Kidney (tissue), 14 donors: ENCODE results near the gene CLCA1. TPM values are rescaled to one million over a fixed set of nuclear protein-coding genes. Genes with fewer than 3 reads are reported as not detected.

Experiments used
- DNase-seq, 5 donors: peaks; one replicate each; pipeline ENCODE4 v3.0.0-alpha.2; 2013 to 2020
- FAIRE-seq: peaks from 2 replicates; lab custom pipeline; 2012; peaks lifted over from hg19 to GRCh38; lab: Jason Lieb, UNC
- H3K27ac ChIP-seq, 2 donors: one replicate each; pipeline ENCODE4 v1.7.0; 2013; ENCODE audit warnings: low read depth in 2 of 2, low read length in 2 of 2, inconsistent platforms in 1 of 2
- H3K27me3 ChIP-seq: one replicate; pipeline ENCODE4 v1.7.1; 2013; ENCODE audit warnings: low read length, inconsistent platforms; ENCODE audit not compliant: control insufficient read depth, insufficient read depth
- H3K36me3 ChIP-seq, 3 donors: one replicate each; pipeline versions ENCODE4 v1.7.0 to v1.7.1; 2013; ENCODE audit warnings: low read length in 3 of 3, control low read depth in 1 of 3, inconsistent platforms in 1 of 3; ENCODE audit not compliant: insufficient read depth in 3 of 3, control insufficient read depth in 2 of 3
- H3K4me1 ChIP-seq, 3 donors: one replicate each; pipeline versions ENCODE4 v1.7.0 to v1.7.1; 2013; ENCODE audit warnings: low read length in 3 of 3, inconsistent platforms in 1 of 3, low read depth in 1 of 3; ENCODE audit not compliant: control insufficient read depth in 2 of 3, insufficient read depth in 2 of 3
- H3K4me3 ChIP-seq, 3 donors: one replicate each; pipeline versions ENCODE4 v1.7.0 to v1.8.1; 2013; ENCODE audit warnings: low read length in 3 of 3, control low read depth in 1 of 3, inconsistent platforms in 1 of 3
- H3K9ac ChIP-seq, 3 donors: one replicate each; pipeline versions ENCODE4 v1.7.0 to v1.7.1; 2013; ENCODE audit warnings: low read length in 3 of 3, control low read depth in 1 of 3, inconsistent platforms in 1 of 3
- H3K9me3 ChIP-seq, 3 donors: one replicate each; pipeline versions ENCODE4 v1.7.0 to v1.7.1; 2013; ENCODE audit warnings: low read length in 3 of 3, control low read depth in 1 of 3, inconsistent platforms in 1 of 3; ENCODE audit not compliant: control insufficient read depth in 2 of 3, insufficient read depth in 1 of 3
- intact Hi-C: fragments of 100-400 bp; cut with DNase I; formaldehyde crosslinking; loops from one replicate; pipeline ENCODE4 v1.11.1; 2022
- polyA plus RNA-seq: library from polyadenylated mRNA; stranded (reverse); fragments of 350-450 nt; fragmentation: Illumina TruSeq; extraction: RNeasy Lipid Tissue Mini Kit (QIAGEN cat#74804); gene quantifications from one replicate; pipeline ENCODE4 v1.2.3, GENCODE V29; 2014; ENCODE audit warnings: low read depth, low replicate concordance; ENCODE audit not compliant: insufficient read depth
- total RNA-seq: library from RNA; stranded (reverse); fragmentation: NEBNext Ultra II Directional; extraction: Animal tissue kit (Norgen Biotek cat#: 25700); gene quantifications from one replicate; pipeline ENCODE4 v1.2.1, GENCODE V29; 2021
- TF ChIP-seq, protein P1 (sequence below): IDR thresholded peaks from 3 replicates; pipeline ENCODE4 v1.5.1; 2012; ENCODE audit warnings: mild to moderate bottlenecking, moderate library complexity, borderline replicate concordance; ENCODE audit not compliant: insufficient read depth; ENCODE audit errors: extremely low read depth
- donor health status: control.
- donor health status: control.
- donor health status: control.
- donor health status: control.
- donor health status: control.
- donor health status: DM: yes; HTN: yes; CAD: no.
- donor health status: Normal renal cell carcinoma (clear cell type).

Gene CLCA1
- total and polyA plus RNA-seq, 2 donors from 2014 or later, result not detected

DNA sequence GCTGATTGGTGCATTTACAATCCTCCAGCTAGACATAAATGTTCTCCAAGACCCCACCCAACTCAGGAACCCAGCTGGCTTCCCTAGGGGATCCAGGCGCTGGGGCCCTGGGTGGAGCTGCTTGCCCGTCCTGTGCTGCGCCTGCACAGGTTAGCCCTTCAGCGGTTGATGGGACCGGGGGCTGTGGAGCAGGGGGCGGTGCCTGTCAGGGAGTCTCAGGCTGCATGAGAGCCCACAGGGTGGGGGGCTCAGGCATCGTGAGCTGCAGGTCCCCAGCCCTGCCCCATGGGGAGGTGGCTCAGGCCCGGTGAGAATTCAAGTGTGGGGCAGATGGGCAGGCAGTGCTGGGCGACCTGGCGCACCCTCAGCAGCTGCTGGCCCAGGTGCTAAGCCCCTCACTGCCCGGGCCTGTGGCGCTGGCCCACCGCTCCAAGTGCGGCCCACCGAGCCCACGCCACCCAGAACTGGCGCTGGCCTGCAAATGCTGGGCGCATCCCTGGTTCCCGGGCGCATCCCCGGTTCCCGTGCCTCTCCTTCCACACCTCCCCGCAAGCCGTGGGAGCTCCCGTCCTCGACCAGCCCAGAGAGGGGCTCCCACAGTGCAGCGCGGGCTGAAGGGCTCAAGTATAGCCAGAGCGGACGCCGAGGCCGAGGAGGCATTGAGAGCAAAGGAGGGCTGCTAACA is 55.1 kb downstream of the CLCA1 start:
- DNase-seq, result no peak
- TF ChIP-seq, protein P1, sequence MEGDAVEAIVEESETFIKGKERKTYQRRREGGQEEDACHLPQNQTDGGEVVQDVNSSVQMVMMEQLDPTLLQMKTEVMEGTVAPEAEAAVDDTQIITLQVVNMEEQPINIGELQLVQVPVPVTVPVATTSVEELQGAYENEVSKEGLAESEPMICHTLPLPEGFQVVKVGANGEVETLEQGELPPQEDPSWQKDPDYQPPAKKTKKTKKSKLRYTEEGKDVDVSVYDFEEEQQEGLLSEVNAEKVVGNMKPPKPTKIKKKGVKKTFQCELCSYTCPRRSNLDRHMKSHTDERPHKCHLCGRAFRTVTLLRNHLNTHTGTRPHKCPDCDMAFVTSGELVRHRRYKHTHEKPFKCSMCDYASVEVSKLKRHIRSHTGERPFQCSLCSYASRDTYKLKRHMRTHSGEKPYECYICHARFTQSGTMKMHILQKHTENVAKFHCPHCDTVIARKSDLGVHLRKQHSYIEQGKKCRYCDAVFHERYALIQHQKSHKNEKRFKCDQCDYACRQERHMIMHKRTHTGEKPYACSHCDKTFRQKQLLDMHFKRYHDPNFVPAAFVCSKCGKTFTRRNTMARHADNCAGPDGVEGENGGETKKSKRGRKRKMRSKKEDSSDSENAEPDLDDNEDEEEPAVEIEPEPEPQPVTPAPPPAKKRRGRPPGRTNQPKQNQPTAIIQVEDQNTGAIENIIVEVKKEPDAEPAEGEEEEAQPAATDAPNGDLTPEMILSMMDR, result no peak

DNA sequence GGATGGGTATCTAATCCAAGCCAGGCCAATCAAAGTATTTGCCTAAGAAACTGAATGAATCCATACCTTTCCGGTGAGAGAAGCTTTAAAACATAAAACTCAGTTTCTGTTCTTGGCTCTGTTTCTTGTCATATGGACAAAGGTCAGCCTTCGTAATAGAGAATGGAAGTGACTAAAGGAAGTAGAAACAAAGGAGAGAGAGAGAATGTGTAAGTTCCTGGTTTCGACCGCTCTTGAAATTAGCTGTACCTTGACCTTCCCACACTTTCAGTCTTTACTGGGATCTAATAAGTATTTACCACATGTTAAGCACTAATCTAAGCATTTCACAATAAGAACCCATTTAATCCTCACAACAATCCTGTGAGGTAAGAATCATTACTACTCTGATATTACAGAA is 58.6 kb downstream of the CLCA1 start:
- H3K36me3 ChIP-seq, result no peaks in the 10 kb centered on the region
- DNase-seq (no peak), FAIRE-seq (no peak)
- no peak overlapping the region for H3K27ac ChIP-seq
- H3K27me3 ChIP-seq, result no peaks in the 10 kb centered on the region
- no peak overlapping the region for H3K4me3 ChIP-seq
- no peaks in the 10 kb centered on the region for H3K4me1 ChIP-seq
- H3K9me3 ChIP-seq, result no peaks in the 10 kb centered on the region
- intact Hi-C loops, result no loop called here
- TF ChIP-seq, protein P1, result no peak
- H3K9ac ChIP-seq, result no peak overlapping the region

More for the DNA sequence above, 55.1 kb downstream of the CLCA1 start:
- Histone ChIP-seq H3K4me1 (no peaks in the 10 kb centered on the region), H3K4me3 (no peak overlapping the region), H3K27ac (no peak overlapping the region), H3K9me3 (no peaks in the 10 kb centered on the region), H3K27me3 (no peaks in the 10 kb centered on the region), H3K9ac (no peak overlapping the region), H3K36me3 (no peaks in the 10 kb centered on the region)
- FAIRE-seq, result no peak
- intact Hi-C loops, result no loop called here

DNA sequence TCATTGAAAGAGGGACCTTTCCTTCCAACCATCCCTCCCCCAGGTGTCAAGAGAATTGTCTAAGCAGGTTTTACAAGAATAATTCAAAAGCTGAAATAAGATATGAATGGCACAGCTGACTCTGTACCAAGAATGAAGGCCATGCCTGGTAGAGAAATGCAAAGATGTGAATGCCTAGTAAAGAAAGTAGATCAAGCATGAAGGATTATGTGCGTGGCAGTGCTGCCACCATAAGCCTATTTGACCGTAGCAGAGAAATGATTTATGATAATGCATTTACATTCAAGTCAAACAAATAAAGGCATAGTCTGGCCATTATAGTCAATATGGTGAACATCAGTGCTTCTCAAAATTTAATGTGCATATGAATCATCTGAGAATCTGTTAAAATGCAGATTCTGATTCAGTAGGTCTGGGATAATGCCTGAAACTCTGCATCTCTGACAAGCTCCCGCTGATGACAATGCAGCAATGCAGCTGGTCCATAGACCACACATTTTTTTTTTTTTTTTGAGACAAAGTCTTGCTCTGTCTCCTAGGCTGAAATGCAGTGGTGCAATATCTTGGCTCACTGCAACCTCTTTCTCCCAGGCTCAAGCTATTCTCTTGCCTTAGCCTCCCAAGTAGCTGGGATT is 61.6 kb downstream of the CLCA1 start:
- DNase-seq (no peak), FAIRE-seq (no peak)
- H3K27me3 ChIP-seq, result no peaks in the 10 kb centered on the region
- H3K4me1 ChIP-seq, result no peaks in the 10 kb centered on the region
- H3K36me3 ChIP-seq, result no peaks in the 10 kb centered on the region
- H3K9me3 ChIP-seq, result no peaks in the 10 kb centered on the region
- no peak overlapping the region for H3K27ac ChIP-seq
- no peak overlapping the region for H3K4me3 ChIP-seq
- TF ChIP-seq, protein P1, result no peak
- intact Hi-C loops, result no loop called here
- H3K9ac ChIP-seq, result no peak overlapping the region
